GM19438 (cell line): ENCODE data around the gene GPR89B.
"Not testable (repeated sequence)": the region's sequence is repeated elsewhere in the genome, so short reads cannot be mapped to it uniquely, and the experiment has no call there.

ENCODE experiments used
- ATAC-seq: cut with Tn5 transposase; IDR thresholded peaks from one replicate; pipeline ENCODE4 v1.9.1; 2021; ENCODE audit warnings: low read depth; ENCODE audit not compliant: unreplicated experiment

The GPR89B gene

DNA sequence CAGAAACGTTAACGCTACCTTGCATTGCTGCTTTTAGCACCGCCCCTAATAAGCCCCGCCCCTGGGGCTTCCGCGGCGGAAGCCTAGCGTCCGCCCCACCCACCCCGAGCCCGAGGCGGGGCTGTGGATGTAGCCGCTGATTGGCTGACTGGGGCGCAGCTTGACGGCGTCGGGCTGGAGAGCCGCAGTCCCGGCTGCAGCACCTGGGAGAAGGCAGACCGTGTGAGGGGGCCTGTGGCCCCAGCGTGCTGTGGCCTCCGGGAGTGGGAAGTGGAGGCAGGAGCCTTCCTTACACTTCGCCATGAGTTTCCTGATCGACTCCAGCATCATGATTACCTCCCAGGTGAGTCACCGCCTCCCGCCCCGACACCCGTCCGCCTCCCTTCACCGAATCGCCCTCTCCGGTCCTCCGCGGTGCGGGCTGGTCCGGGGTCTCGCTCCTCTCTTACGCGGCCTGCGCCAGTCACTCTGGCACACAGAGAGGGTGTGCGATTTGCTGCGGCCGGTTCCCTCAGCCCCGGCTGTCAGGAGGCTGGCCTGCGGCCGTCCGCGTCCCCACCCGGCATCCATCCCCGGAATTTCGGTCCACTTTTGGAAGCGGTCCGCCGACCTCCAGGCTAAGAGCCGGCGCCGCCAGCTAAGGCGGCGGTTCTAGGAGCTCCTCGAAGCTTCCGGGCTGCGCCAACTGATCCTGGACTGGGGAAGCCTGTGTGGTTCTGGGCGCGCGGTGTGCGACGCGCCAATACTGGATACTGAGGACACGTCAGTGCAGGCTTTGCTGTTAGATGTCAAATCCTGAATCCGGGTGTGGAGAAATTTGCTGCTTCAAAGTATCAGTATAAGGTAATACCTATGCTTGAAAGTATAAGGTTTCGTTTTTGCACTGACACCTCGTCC is at the start of gene GPR89B:
Gene GPR89B (plus strand): TSS at position 185 of the 897 bp plus-strand sequence. CDS start 117 bp downstream, at position 302.
- ATAC-seq = peak; percentile 98

DNA sequence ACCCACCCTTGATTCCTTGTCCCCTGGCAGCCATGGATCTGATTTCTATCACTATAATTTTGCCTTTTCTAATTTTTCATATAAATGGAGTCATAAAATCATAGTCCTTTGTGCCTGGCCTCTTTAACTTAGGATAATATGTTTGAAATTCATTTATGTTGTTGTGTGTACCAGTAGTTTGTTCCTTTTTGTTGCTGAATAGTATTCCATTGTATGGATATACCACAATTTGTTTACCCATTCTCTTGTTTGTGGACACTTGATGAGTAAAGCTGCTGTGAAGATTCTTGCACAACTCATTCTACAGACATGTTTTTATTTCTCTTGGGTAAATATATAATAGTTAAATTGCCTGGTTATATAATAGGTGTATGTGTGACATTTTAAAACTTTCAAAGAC is 48.3 kb upstream of the GPR89B start:
- no peak for ATAC-seq

DNA sequence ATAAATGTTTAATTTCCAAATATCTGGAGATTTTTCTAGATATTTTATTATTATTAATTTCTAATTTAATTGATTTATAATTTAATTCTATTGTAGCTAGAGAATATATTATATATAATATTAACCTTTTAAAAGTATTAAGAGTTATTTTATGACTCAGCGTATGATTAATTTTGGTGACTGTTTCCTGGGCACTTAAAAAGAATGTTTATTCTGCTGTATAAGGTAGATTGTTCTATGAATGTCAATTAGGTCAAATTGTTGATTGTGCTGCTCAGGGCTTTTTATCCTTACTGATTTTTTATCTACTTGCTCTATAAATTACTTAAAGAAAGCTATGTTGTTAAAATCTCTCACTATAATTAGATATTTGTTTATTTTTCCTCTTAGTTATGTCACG is 45.7 kb upstream of the GPR89B start:
- no peak for ATAC-seq

DNA sequence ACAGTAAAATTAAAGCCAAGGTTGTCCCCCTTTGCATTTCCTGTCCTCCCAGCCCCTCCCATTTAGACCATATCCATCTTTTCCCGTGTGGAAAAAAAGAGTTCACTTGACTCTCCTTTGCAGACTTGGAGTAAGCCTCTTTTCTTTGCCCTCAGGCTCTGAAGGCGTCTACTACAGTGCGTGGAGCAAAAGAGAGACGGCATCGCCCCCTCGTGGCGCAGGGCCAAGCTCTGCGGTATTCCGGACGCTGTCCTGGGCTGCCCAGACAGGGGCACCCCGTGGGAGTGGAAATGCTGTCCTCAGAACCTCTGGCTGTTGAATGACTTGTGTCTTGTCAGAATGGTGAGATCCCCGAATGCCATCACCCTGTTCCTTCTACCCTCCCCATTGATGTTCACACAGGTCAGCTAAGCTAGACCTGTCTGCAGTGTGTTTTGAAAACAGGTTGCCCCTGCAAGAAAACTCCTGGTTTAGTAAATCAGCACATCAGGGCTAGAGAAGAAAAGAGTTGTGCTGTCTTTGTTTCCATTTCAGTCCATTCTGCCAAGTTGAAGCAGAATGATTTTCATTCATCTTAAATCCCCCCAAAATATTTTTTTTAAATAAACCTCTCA is 37.9 kb upstream of the GPR89B start:
- ATAC-seq = no peak

DNA sequence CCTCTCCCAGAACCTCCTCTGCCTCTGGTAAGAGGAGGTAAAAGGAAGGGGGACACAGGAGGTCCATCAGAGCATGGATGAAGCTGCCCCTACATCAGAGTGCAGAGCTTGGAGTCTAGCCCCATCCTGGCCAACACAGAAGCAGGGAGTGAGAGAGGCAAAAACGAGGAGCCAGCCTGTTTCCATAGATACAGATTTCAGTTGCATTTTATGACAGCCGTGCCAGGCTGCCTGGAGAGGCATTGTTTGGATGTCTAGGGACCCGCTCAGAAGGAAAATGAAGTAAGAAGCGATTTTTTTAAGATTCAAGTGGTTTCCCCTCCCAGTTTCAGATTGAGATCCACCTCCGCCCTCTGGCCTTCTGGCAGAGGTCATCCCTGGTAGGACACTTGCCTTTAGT is 37.1 kb upstream of the GPR89B start:
- no peak for ATAC-seq

DNA sequence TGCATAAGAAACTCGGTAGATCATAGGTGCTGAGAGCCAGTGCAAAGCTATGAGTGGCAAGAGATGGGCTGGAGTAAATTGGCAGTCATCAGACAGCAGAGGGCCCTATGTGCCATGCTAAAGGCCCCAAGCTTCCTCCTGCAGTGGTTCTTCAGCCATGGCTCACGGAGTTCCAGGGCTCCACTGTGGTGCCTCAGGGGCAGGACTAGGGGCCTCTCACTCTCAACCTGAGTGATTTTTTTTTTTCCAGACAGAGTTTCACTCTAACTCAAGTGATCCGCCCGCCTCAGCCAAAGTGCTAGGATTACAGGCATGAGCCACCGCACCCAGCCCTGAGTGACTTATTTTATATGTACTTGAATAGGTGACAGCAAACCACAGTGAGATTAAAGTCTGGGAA is 36.0 kb upstream of the GPR89B start:
- ATAC-seq = no peak

DNA sequence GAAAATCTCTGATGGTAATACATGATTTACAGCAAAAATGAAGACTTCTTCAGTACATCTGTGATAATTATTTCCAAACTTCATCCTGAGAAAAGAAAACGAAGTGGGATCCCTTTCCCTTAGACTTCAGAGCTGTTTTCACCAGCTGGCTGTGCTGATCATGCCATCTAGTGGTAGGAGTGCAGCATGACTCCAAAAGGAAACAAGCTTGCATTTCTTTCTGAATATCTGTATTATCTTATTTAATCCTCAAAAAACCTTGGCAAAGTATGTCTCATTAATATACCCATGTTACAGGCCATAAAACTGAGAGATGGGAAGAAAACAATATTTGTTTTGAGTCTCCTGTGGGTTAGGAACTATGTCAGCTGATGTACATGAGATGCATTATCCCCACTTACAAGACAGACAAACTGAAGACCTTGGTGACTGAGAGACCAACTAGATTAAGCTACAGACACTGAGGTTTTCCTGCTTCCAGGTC is 35.4 kb upstream of the GPR89B start:
- ATAC-seq = no peak

DNA sequence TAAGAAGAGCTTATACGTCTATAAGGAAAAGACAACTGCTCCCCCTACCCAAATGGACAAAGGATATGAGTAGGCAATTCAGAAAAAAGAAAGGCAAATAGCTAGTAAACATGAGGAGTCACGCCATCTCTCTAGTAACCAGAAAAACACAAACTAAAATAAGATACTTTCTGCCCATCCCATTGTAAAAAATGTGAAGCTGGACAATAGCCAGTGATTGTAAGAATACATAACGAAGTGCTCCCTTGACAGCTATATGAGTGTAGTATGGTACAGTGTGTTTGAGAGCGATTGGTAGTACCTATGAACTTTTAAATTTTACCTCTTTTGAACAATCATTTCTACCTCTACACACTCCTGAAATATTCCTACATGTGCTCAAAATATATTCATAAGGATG is 33.1 kb upstream of the GPR89B start:
- ATAC-seq = no peak

DNA sequence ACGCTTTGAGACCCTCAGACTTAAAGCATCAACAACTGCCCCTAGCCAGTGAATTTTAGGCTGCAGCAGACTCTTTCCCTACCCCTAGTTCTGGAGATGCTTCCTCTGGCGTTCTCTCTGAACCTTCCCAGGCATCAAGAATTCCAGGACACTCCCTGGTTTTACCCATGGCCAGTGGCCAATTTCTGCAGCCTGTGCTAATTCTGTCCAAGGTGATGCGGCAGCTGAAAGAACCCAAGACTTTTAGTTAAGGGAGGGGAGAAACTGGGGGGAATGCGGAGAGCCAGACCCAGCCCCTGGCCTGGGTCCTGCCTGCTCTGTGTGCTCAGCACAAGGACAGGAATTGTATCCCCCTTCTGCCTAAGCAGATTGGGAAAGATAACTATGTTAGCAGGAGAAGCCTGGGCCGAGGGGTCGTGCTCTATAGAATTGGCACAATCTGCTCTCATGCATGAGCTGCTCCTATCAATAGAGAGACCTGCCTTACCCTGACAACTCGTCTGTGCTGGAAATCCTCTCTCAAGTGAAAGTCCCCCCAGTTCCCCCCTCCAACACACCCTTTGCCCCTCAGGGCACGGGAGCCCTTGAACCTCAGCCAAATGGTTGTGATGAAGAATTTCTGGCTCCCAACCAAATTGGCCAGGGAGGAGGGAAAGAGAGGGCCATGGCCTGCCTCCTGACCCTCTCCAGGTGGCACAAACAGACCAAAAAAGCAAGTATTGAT is 31.0 kb upstream of the GPR89B start:
- ATAC-seq = no peak

DNA sequence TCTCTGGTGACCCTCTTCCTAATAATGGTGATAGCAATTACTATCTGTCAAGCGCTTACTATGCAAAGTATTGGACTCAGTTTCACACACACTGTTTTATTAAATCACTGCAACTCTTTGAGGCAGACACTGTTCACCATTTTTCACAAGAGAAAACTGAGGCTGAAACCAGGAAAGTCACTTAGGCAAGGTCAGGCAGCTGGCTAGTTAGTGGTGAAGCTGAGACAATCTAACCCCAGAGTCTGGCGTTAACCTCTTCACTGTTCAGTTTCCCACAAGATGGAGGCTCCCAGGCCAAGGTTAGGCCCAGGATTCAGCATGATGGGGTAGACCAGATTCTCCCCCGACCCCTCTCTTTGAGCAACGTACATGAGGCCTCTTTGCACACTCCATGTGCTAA is 30.4 kb upstream of the GPR89B start:
- ATAC-seq = no peak

DNA sequence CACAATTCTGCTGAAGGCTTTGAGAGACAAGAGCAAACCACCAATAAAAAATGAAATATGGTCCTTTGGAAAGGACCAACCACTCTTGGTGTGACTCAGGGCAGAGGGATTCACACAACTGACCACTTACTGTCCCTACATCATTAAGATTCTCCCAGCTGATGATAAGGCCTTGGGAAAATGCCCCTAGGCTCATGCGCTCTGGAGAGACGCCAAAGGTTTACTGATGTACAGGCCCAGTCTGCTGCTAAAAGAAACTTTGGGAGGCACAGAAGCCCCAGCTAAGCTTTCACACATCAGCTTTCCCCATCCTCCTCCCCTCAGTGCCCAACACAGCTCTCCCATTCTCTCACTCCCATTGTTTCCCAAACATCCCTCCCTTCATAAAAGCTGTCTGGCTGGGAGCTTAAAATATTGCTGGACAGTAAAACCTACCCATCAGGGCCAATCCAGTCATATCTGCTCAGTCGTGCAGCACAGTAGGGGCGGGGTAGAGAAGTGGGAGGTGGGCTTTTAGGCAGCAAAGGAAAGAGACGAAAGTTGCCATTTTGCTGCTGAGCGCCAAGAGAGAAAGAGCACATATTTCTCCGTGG is 25.9 kb upstream of the GPR89B start, which contains the start of gene GJA8:
Gene GJA8 (plus strand): TSS at position 543 of the 593 bp plus-strand sequence. CDS start 5,161 bp downstream, outside the sequence.
- ATAC-seq = no peak

DNA sequence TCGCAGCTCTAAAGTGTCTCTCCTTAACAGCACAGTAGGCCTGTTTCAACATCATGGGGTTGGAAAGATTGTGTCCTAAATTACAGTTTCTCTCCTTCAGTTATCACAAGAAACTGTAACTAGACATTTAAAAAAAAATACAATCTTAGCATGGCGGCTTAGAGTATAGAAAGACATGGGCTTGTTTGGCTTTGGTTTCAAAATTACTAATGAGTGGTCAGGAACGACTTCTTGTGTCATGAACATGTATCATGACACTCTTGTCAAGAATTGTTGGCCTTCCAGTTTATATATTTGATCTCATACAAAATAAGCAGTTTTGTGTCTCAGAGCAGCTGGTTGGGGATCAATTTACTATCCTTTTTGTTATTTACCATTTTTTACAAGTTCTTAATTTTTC is 23.5 kb upstream of the GPR89B start:
- no peak for ATAC-seq

DNA sequence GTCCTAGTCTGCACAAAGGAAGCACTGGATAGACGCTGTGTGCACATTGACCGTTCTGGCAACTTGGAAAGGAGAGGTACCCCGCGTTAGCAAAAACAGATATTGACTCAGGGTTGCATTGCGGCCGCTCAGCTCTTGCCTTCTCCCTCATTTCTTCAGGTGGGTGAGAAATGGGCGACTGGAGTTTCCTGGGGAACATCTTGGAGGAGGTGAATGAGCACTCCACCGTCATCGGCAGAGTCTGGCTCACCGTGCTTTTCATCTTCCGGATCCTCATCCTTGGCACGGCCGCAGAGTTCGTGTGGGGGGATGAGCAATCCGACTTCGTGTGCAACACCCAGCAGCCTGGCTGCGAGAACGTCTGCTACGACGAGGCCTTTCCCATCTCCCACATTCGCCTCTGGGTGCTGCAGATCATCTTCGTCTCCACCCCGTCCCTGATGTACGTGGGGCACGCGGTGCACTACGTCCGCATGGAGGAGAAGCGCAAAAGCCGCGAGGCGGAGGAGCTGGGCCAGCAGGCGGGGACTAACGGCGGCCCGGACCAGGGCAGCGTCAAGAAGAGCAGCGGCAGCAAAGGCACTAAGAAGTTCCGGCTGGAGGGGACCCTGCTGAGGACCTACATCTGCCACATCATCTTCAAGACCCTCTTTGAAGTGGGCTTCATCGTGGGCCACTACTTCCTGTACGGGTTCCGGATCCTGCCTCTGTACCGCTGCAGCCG is 20.3 kb upstream of the GPR89B start:
- no peak for ATAC-seq

DNA sequence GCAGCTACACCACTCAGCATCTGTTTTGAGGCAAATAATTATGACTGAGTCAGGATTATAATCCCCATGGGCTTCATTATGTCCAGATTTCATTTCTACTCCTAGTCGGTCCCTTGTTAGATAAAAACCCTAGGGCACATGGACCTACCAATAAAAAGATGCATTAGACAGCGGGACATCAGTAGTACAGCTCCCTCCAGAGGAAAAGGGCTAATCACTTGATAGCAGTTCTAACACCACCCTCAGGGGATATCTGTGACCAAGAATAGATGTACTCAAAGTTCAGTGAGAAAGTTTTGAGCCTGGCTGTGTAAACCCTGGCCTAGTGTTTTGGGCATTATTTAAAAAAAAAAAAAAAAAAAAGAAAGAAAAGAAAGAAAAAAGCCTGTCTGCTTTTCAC is 15.7 kb upstream of the GPR89B start:
- no peak for ATAC-seq

DNA sequence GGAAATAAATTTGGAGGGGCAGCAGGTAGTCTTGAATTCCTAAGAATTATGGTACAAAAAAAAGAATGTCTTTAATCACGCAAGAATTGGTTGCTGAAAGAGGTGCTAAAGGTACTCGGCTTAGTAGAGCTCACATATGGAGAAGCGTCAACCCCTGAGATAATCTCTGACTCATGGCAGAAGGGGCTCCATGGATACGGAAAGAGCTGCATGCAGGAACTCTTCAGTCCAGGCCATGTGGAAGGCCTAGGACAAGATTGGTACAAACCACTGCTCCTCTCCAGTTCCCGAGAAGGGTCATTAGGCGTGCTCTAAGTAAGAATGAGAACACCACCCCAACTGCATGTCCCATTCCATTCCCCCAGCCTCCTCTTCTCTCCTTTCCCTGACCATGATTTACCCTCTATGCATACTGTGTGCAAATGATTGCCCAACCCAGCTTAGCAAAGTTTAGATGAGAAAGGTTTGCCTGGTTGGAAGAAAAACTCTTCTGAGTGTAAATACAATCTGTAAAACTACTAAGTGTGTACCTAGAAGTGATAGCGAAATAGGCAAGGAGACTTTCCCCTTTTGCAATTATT is 14.8 kb upstream of the GPR89B start:
- no peak for ATAC-seq

DNA sequence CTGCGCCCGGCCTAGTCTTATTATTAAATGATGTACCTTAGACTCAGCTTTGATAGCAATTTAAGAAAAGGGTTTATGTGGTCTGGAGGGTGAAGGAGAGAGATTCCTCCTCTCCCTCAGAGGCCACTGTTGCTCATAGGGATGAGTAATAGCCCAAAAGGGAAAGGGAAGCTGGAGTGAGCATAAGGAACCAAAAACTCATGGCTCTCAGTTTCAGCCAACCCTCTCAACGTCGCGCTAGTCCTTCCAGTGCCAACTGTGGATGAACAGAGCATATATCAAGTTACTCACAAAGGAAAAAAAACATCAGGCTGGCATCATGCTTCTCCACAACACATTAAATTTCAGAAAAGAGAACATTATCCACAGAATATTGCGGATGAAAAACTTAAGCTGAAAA is 8.3 kb upstream of the GPR89B start:
- no peak for ATAC-seq

DNA sequence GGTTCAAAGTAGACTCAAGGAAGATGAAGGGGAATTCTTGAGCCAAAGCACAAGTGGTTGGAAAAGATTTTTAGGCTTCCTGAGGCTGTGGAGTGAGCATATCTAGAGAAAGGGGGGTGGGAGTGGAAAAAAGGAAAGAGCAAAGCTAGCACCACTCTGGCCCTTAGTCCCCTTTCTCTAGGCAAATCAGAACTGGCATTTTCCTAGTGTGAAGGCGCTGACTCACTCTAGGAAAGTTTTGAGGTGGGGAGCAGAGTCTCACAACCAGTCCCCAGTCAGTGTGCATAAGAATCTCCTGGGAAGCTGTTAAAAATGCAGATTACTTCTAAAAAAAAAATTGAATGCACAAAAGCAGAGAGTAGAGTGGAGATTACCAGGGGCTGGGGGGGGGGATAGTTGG is 3.4 kb upstream of the GPR89B start:
- no peak for ATAC-seq

DNA sequence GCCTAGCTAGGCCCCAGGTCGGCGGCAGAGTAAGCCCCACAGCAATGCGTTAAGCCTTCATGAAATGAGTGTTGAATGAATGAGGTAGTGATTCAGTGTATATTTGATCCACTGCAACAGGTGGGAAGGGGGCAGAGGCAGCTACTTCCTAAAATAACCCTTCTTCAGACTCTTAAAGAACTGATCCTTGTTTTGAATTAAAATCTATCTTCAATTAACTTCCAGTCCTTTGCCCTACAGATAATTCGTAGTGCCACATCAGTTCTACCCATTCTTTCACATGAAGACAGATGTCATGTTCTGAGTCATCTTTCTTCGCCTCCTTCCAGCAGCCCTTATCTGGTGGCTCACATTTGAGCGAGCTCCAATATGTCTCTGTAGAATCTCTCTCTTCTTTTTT is 1.0 kb upstream of the GPR89B start:
- ATAC-seq = not testable (repeated sequence)

DNA sequence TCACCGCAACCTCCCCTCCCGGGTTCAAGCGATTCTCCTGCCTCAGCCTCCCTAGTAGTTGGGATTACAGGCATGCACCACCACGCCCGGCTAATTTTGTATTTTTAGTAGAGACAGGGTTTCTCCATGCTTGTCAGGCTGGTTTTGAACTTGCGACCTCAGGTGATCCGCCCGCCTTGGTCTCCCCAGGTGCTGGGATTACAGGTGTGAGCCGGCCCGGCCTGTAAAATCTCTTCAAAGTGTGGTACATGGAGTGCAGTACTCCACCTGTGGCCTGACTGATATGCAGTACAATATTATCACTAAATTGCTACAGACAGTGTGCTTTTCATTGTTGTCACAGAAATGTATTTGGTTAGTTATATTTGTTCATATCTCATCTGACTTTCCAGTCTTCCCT is 531 bp upstream of the GPR89B start:
- not testable (repeated sequence) for ATAC-seq

DNA sequence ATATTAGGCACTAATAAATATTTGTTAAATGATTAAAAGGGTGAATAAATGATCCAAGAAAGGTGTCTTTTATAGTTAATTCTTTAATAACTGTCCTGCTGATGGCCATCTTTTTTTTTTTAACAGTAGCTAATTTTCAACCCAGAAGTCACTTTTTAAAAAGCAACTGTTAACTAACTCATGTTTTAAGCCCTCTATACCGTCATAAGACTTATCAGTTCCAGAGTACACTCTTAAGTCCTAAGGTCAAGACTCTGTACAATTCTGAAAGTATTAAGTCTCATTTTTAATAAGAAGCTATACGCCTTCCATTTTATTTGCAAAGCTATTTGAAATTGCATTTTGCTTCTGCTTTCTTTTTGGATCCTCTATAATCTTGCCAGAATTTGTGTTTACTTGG is 2.9 kb downstream of the GPR89B start:
- ATAC-seq = not testable (repeated sequence)
